Hippocampal formation (tissue), 2 donors: Measurements from ENCODE around the gene OSBPL2.
A peak's percentile ranks its signal among the peaks of the same experiment; 100 is the strongest.

Experiments used
- DNase-seq, 2 donors: peaks; one replicate each; lab custom pipeline; 2025; lab: John Stamatoyannopoulos, UW

OSBPL2 gene

DNA sequence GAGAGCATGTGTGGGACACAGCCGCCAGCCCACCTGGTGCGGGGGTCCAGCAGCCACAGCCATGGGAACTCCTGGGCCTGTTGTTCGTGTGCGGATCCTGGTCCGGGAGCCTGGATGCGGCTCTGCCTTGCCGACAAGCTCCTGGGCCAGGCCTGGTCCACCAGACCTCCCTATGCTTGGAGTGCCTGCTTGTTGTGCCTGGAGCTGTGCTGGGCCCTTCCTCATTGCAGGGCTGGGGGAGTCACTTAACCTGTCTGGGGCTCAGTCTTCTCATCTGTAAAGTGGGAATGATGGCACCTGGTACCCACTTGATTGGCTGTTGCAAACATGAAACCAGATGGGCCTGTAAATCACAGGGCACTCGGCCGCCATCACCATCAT is 2.6 kb upstream of the OSBPL2 start:
- no peak for DNase-seq

GRCh38 chr20:62236200-62236599 is 2.1 kb upstream of the OSBPL2 start:
- DNase-seq: no peak

- DNase-seq: peak; percentile 12 to 43
Measured at GRCh38 chr20:62236766-62237513, 1.4 kb upstream of the OSBPL2 start.

GRCh38 chr20:62237514-62237800 is 864 bp upstream of the OSBPL2 start:
- no peak for DNase-seq

- no peak for DNase-seq
Measured at GRCh38 chr20:62238569-62239277, 402 bp downstream of the OSBPL2 start.

- no peak for DNase-seq
Measured at GRCh38 chr20:62239278-62239879, 1.1 kb downstream of the OSBPL2 start.

- no peak for DNase-seq
Measured at GRCh38 chr20:62240020-62240685, 1.8 kb downstream of the OSBPL2 start.

- no peak for DNase-seq
Measured at GRCh38 chr20:62241506-62241905, 3.2 kb downstream of the OSBPL2 start.

- DNase-seq: no peak
Measured at GRCh38 chr20:62242176-62242575, 3.9 kb downstream of the OSBPL2 start.

DNA sequence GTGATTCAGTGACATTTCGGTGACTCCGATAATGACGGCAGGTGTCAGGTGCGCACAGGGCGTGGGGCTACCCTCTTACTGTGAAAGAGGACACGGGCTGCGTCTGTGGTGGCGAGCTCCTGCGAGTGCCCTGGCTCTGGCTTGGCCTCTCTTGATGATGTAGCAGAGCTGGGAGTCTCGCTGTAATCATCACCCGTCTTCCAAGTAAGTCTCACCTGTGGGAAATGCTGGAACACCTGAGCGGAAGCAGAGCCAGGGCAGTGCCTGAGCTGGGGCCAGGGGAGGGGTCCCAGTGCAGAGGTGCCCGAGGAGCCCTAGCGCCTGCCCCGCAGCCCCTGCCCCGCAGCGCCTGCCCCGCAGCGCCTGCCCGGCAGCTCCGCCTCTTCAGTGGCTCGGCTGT is 4.8 kb downstream of the OSBPL2 start:
- no peak for DNase-seq

DNA sequence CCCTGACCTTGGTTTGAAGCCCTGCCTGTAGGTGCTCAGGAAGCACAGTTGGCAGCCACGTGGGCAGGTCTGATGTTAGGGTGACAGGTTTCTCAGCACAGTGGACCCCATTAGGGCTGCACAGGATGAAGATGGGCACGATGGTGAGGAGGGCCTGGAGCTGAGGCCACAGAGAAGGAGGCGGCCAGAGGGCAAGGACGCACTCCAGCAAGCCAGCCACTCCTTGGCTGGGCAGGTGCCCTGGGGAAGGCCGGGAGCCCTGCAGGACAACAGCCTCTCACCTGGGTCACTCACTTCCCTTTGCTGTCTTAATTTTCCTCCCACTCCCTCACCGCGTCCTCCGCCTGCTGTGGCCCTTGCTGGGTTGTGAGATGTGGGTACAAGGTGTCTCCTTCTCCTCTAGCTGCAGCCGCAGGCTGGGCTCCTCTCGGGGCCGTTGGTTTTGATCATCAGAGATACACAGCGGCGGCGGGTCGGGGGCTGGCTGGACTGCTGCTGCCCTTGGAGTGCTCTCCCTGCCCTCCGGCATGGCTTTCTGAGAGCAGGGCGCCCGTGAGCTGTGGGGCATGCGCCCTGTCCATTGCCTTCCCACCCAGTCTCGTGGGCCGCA is 5.7 kb downstream of the OSBPL2 start:
- no peak for DNase-seq

GRCh38 chr20:62244644-62245108 is 6.4 kb downstream of the OSBPL2 start:
- DNase-seq: no peak

GRCh38 chr20:62245911-62246280 is 7.6 kb downstream of the OSBPL2 start:
- no peak for DNase-seq

GRCh38 chr20:62246431-62246830 is 8.1 kb downstream of the OSBPL2 start:
- no peak for DNase-seq

DNA sequence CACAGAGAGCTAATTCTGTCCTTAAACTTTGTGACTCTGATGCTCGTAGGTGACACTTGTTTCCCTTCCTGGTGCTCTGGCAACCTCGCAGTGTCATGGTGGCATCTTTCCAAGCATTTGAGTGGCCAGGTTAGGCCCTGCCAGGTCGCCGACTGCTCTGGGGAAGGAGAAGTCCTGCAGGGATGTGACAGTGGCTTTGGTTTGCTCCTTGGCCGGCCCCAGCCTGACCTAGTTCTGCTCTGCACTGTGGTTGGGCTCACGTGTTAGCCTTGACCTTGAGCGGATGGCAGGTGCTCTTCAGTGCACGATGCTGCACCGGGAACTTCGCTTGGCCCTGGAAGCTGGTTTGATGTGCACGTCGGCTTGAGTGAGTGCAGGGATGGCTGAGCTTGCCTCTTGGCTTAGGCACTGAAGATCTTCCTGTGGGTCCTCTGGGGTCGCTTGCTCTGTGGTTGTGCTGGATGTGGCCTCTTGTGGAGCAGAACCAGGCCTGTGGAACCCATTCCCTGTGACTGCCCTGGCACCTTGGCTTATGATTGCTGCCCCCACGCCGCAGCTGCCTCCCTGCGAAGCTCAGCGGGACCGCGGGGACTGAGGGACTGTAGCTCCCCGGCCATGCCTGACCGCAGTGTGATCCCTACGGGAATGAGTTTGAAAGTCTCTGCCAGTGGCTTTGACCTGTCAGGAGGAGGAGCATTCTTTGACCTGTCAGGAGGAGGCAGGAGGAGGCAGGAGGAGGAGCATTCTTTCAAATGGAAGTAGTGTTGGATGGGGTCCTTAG is 8.7 kb downstream of the OSBPL2 start:
- DNase-seq: no peak

- no peak for DNase-seq
Measured at GRCh38 chr20:62248890-62249560, 10.7 kb downstream of the OSBPL2 start.

- DNase-seq: no peak
Measured at GRCh38 chr20:62252342-62252966, 14.1 kb downstream of the OSBPL2 start.

GRCh38 chr20:62253398-62253797 is 15.1 kb downstream of the OSBPL2 start:
- DNase-seq: no peak

DNA sequence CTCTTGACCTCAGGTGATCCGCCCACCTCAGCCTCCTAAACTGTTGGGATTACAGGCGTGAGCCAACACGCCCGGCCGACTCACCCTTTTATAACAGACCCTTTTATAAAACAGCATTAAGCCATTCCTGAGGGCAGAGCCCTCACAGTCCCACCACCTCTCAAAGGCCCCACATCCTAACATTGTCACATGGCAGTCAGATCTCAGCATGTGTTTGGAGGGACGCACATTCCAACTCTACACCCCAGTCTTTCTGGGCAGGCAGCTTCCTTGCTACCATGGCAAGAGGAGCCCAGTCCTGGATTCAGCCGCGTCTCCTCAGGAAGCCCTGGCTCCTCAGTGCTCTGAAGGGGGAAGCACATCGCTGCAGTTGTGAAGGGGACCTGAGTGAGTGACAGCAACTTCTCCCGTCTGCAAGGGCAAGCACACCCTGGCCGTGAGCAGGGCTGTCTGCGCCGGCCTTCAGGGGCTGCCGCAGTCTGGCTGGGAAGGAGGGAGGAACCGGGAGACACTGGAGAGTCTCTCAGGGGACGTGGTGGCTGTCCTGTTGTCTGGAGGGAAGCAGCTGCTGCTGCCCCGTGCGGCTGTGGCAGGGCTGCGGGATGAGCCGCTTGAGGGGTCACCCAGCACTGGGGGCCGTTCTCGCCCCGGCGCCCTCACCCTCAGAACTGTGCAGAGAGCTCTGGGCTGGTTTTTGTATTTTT is 15.9 kb downstream of the OSBPL2 start:
- no peak for DNase-seq

DNA sequence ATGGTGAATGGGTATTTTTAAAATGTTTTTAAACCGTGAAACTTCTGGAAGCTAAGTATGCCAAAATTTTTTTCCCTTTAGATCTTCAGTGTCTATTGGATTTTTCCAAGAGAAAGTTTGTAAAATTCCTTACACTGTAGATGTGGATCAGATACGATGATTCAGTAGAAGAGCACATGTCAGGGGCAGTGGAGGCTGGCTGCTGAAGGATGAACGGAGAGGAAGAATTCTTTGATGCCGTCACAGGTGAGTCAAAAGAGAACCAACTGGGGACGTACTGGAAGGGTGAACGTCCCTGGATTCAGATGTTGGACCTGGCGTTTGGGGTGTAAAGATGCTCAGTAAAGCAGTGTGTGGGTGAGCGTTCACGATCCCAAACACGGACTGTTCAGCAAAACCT is 17.7 kb downstream of the OSBPL2 start:
- no peak for DNase-seq
